Inflammatory macrophage treated with lipopolysaccharide for 4 hours (primary cell): Measurements from ENCODE around the gene PSMB2.
"Not testable (repeated sequence)": the region's sequence is repeated elsewhere in the genome, so short reads cannot be mapped to it uniquely, and the experiment has no call there.

Source experiments
- DNase-seq: peaks from one replicate; pipeline ENCODE4 v3.0.0-alpha.2; 2020

PSMB2 gene

GRCh38 chr1:35591211-35591610 is 50.1 kb downstream of the PSMB2 start:
- no peak for DNase-seq

GRCh38 chr1:35590476-35591040 is 50.8 kb downstream of the PSMB2 start:
- no peak for DNase-seq

GRCh38 chr1:35589516-35590427 is 51.6 kb downstream of the PSMB2 start:
- no peak for DNase-seq

- no peak for DNase-seq
Measured at GRCh38 chr1:35588197-35588910, 53.0 kb downstream of the PSMB2 start.

GRCh38 chr1:35587736-35588135 is 53.6 kb downstream of the PSMB2 start:
- DNase-seq, result no peak

GRCh38 chr1:35586808-35587207 is 54.5 kb downstream of the PSMB2 start:
- no peak for DNase-seq

- DNase-seq, result not testable (repeated sequence)
Measured at GRCh38 chr1:35585805-35586204, 55.5 kb downstream of the PSMB2 start.

- no peak for DNase-seq
Measured at GRCh38 chr1:35585281-35585680, 56.0 kb downstream of the PSMB2 start.

- DNase-seq, result not testable (repeated sequence)
Measured at GRCh38 chr1:35581621-35582020, 59.7 kb downstream of the PSMB2 start.

GRCh38 chr1:35580949-35581388 is 60.4 kb downstream of the PSMB2 start:
- DNase-seq, result no peak

GRCh38 chr1:35577071-35577998 is 64.0 kb downstream of the PSMB2 start:
- DNase-seq, result peak; percentile 35

- not testable (repeated sequence) for DNase-seq
Measured at GRCh38 chr1:35576766-35577070, 64.6 kb downstream of the PSMB2 start.

GRCh38 chr1:35576061-35576765 is 65.1 kb downstream of the PSMB2 start:
- no peak for DNase-seq

- DNase-seq, result no peak
Measured at GRCh38 chr1:35575416-35575958, 65.8 kb downstream of the PSMB2 start.

- DNase-seq, result peak; percentile 61
Measured at GRCh38 chr1:35574655-35575415, 66.5 kb downstream of the PSMB2 start.

GRCh38 chr1:35574125-35574654 is 67.1 kb downstream of the PSMB2 start:
- no peak for DNase-seq

GRCh38 chr1:35573198-35574124 is 67.9 kb downstream of the PSMB2 start, which contains the start of gene TFAP2E:
Gene TFAP2E, plus strand, starts transcription at chr1:35573314. Its CDS starts 264 bp downstream, at chr1:35573578.
- peak; percentile 49 for DNase-seq

- no peak for DNase-seq
Measured at GRCh38 chr1:35572296-35572695, 69.0 kb downstream of the PSMB2 start.

GRCh38 chr1:35571263-35571662 is 70.1 kb downstream of the PSMB2 start:
- no peak for DNase-seq
